GM23338 (cell line): ENCODE measurements around the gene TENT4B. TPM values are rescaled to one million over a fixed set of nuclear protein-coding genes. Genes with fewer than 3 reads are reported as not detected.

Experiments used
- ATAC-seq: fragments of 200-7000 bp; cut with Tn5 transposase; 3 replicates; pipeline ENCODE4 v1.9.1; 2020
- DNase-seq: peaks from one replicate; pipeline ENCODE4 v3.0.0-alpha.2; 2015; ENCODE audit warnings: low spot score
- H2AFZ ChIP-seq: fragments of 200-600 bp; sonication (generic); 2 replicates; pipeline ENCODE4 v1.8.0; 2016; ENCODE audit warnings: antibody characterized with exemption, mild to moderate bottlenecking, moderate library complexity
- H3F3A ChIP-seq: fragments of 200-600 bp; sonication (generic); replicated peaks from 2 replicates; pipeline ENCODE4 v1.8.0; 2017; ENCODE audit warnings: antibody characterized with exemption, mixed run types, low read depth
- H3K27ac ChIP-seq: fragments of 200-600 bp; sonication (generic); 2 replicates; pipeline ENCODE4 v1.6.1; 2016; ENCODE audit warnings: low read depth
- H3K27me3 ChIP-seq: fragments of 200-600 bp; sonication (generic); 2 replicates; pipeline ENCODE4 v1.8.0; 2016; ENCODE audit warnings: mild to moderate bottlenecking, mixed run types, moderate library complexity; ENCODE audit not compliant: insufficient read depth
- H3K36me3 ChIP-seq: fragments of 200-600 bp; sonication (generic); 2 replicates; pipeline ENCODE4 v1.8.0; 2016; ENCODE audit warnings: mild to moderate bottlenecking; ENCODE audit not compliant: insufficient read depth
- H3K4me1 ChIP-seq: fragments of 200-600 bp; sonication (generic); 2 replicates; pipeline ENCODE4 v1.8.0; 2016; ENCODE audit warnings: mild to moderate bottlenecking, moderate library complexity; ENCODE audit not compliant: insufficient read depth
- H3K4me2 ChIP-seq: fragments of 200-600 bp; sonication (generic); 2 replicates; pipeline ENCODE4 v1.7.1; 2017; ENCODE audit warnings: mixed run types
- H3K4me3 ChIP-seq: fragments of 200-600 bp; sonication (generic); 2 replicates; pipeline ENCODE4 v1.6.1; 2016; ENCODE audit warnings: mixed run types
- H3K79me2 ChIP-seq: fragments of 200-600 bp; sonication (generic); replicated peaks from 2 replicates; pipeline ENCODE4 v1.8.0; 2017; ENCODE audit warnings: mild to moderate bottlenecking; ENCODE audit not compliant: insufficient read depth
- H3K9me2 ChIP-seq: fragments of 200-600 bp; sonication (generic); 2 replicates; pipeline ENCODE4 v1.8.0; 2017; ENCODE audit not compliant: insufficient read depth
- H4K20me1 ChIP-seq: fragments of 200-600 bp; sonication (generic); replicated peaks from 2 replicates; pipeline ENCODE4 v1.8.0; 2017; ENCODE audit warnings: mild to moderate bottlenecking; ENCODE audit not compliant: insufficient read depth
- H3K27ac Mint-ChIP-seq: 2 replicates; pipeline ENCODE4 v1.8.0; 2020; ENCODE audit warnings: inconsistent platforms, mild to moderate bottlenecking, moderate library complexity, mixed read lengths
- H3K27me3 Mint-ChIP-seq: 3 replicates; pipeline ENCODE4 v1.8.0; 2022; ENCODE audit warnings: low read depth, mild to moderate bottlenecking, moderate library complexity, mixed read lengths, inconsistent platforms; ENCODE audit not compliant: insufficient read depth, poor library complexity
- H3K36me3 Mint-ChIP-seq: 3 replicates; pipeline ENCODE4 v1.8.0; 2021; ENCODE audit warnings: low read depth, mild to moderate bottlenecking, inconsistent platforms, moderate library complexity, mixed read lengths
- H3K4me1 Mint-ChIP-seq: 3 replicates; pipeline ENCODE4 v1.8.0; 2020; ENCODE audit warnings: mild to moderate bottlenecking, inconsistent platforms, mixed read lengths
- H3K4me3 Mint-ChIP-seq: 3 replicates; pipeline ENCODE4 v1.8.0; 2021; ENCODE audit warnings: moderate library complexity, mild to moderate bottlenecking, inconsistent platforms, mixed read lengths
- H3K9me3 Mint-ChIP-seq: 3 replicates; pipeline ENCODE4 v1.8.0; 2020; ENCODE audit warnings: moderate library complexity, mild to moderate bottlenecking, inconsistent platforms, mixed read lengths
- CREB1 ChIP-seq: fragments of 250-450 bp; sonication (Bioruptor Pico); IDR thresholded peaks from 2 replicates; pipeline ENCODE4 v1.5.0; 2020; ENCODE audit warnings: low read depth, mild to moderate bottlenecking, moderate library complexity
- ETS1 ChIP-seq: IDR thresholded peaks from 2 replicates; pipeline ENCODE4 v1.6.1; 2016; ENCODE audit warnings: antibody characterized with exemption
- EZH2 ChIP-seq: fragments of 200-600 bp; sonication (generic); IDR thresholded peaks from one replicate; pipeline ENCODE4 v1.8.0; 2017; ENCODE audit warnings: antibody characterized with exemption, mild to moderate bottlenecking, low read depth; ENCODE audit not compliant: unreplicated experiment
- EZH2phosphoT487 ChIP-seq: fragments of 200-600 bp; sonication (generic); IDR thresholded peaks from one replicate; pipeline ENCODE4 v1.8.1; 2018; ENCODE audit warnings: antibody characterized with exemption; ENCODE audit not compliant: unreplicated experiment
- JUNB ChIP-seq: IDR thresholded peaks from one replicate; pipeline ENCODE4 v1.6.1; 2016; ENCODE audit warnings: antibody characterized with exemption; ENCODE audit not compliant: unreplicated experiment
- NANOG ChIP-seq: IDR thresholded peaks from 2 replicates; pipeline ENCODE4 v1.6.1; 2016; ENCODE audit warnings: antibody characterized with exemption, borderline replicate concordance
- POLR2AphosphoS5 ChIP-seq: IDR thresholded peaks from 2 replicates; pipeline ENCODE4 v1.6.1; 2016; ENCODE audit warnings: antibody characterized with exemption, low read depth
- STAT1 ChIP-seq: IDR thresholded peaks from one replicate; pipeline ENCODE4 v1.6.1; 2016; ENCODE audit warnings: antibody characterized with exemption; ENCODE audit not compliant: unreplicated experiment
- ZNF114 ChIP-seq: fragments of 250-450 bp; sonication (Bioruptor Pico); IDR thresholded peaks from 2 replicates; pipeline ENCODE4 v1.5.0; 2020; ENCODE audit warnings: mild to moderate bottlenecking, moderate library complexity
- ZNF331 ChIP-seq: fragments of 250-450 bp; sonication (Bioruptor Pico); IDR thresholded peaks from 2 replicates; pipeline ENCODE4 v1.5.0; 2020; ENCODE audit warnings: low read depth, mild to moderate bottlenecking, moderate library complexity
- ZNF462 ChIP-seq: fragments of 250-450 bp; sonication (Bioruptor Pico); IDR thresholded peaks from 2 replicates; pipeline ENCODE4 v1.5.0; 2020; ENCODE audit warnings: mild to moderate bottlenecking, moderate library complexity
- long read RNA-seq: library from polyadenylated mRNA; unstranded; transcript quantifications from one replicate; pipeline ENCODE4 v2.0.0, GENCODE V29; 2020; ENCODE audit not compliant: unreplicated experiment
- polyA plus RNA-seq: library from polyadenylated mRNA; unstranded; fragments of >200 nt; fragmentation: Nextera tagmentation; extraction: Ambion mirVana; gene quantifications from 2 replicates; pipeline ENCODE4 v1.2.1, GENCODE V29; 2016
- total RNA-seq: library from RNA; depleted of rRNA; stranded (reverse); fragments of >200 nt; shearing (Covaris generic); gene quantifications from 2 replicates; pipeline ENCODE4 v1.2.3, GENCODE V29; 2014; rRNA removed

Gene TENT4B
- 18.3 and 21.3 TPM in 2 replicates for total RNA-seq
- polyA plus RNA-seq: 16.7 and 17.6 TPM in 2 replicates
- long read RNA-seq, partial matches to known transcripts: 1 of 5 reads
- long read RNA-seq, other reads (novel, unspliced or antisense): 4 of 5 reads

DNA sequence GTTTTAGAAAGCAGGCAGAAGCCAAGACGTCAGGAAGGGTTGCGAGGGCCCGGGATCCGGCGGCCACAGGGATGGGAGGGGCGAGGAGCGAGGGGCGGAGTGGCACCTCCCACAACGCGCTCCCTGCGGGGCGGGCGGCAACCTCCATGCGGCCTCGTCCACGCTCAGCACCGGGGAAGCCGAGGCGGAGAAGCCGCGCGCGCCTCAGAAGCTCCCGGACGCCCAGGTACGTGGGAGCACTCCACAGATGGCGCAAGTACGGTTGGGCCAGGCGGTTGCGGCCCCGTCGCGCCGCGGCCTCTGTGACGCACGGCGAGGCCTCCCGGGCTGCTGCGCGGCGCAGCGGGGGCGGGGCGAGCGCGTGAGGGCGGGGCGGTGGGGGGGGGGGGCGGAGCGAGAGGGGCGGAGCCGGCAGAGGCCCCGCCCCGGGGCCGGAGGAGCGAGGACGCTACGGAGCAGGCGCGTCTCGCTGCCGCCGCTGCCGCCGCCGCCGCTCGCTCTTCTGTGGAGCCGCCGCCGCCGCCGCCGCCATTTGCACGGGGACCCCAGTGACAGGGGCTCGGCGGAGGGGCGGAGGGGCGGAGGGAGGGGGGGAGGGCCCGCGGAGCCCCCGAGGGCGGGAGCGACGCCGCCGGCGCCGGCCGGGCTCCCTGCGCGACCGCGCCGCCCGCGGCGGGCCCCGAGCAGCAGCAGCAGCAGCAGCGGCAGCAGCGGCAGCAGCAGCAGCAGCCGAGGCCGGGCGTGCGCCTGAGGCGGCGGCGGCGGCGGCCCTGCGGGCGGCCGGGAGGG is at the start of gene TENT4B:
TSS of gene TENT4B (plus strand) at position 500 of the 789 bp plus-strand sequence. CDS start 316 bp downstream, outside the sequence.
- Histone ChIP-seq H3K4me2 (peak within 1 kb of the TSS; percentile 94), H3K27ac (peak within 1 kb of the TSS; percentile 70), H3K4me1 (peaks cover 16% of the 10 kb centered on the region), H3K4me3 (peak within 1 kb of the TSS; percentile 90), H3K9me2 (no peaks in the 10 kb centered on the region), H3K79me2 (peaks cover 42% of the 10 kb centered on the region), H3K36me3 (no peaks in the 10 kb centered on the region), H3K27me3 (no peaks in the 10 kb centered on the region), H4K20me1 (peaks cover 31% of the 10 kb centered on the region), H2AFZ (peak within 1 kb of the TSS; percentile 93), H3F3A (no peaks in the 10 kb centered on the region)
- peak within 1 kb of the TSS; percentile 87 for H3K4me3 Mint-ChIP-seq
- H3K36me3 Mint-ChIP-seq: peaks cover 2% of the 10 kb centered on the region; the same call in 1 of the 3 replicates
- peaks cover 5% of the 10 kb centered on the region for H3K27me3 Mint-ChIP-seq
- H3K27ac Mint-ChIP-seq: peak within 1 kb of the TSS; percentile 83; the same call in 1 of the 2 replicates
- DNase-seq (peak; percentile 83), ATAC-seq (peak; percentile 76)
- H3K4me1 Mint-ChIP-seq: peaks cover 19% of the 10 kb centered on the region
- no peaks in the 10 kb centered on the region for H3K9me3 Mint-ChIP-seq
- TF ChIP-seq EZH2phosphoT487 (no peak), CREB1 (CRISPR knock-in tag) (peak; percentile 54), ETS1 (no peak), POLR2AphosphoS5 (peak; percentile 87), EZH2 (no peak)

- peaks cover 29% of the 10 kb centered on the region for H3K36me3 ChIP-seq
- DNase-seq (no peak), ATAC-seq (no peak)
- Mint-ChIP-seq H3K4me3 (no peak overlapping the region), H3K27me3 (peaks cover under 1% of the 10 kb centered on the region), H3K27ac (no peak overlapping the region), H3K9me3 (no peaks in the 10 kb centered on the region), H3K4me1 (no peaks in the 10 kb centered on the region), H3K36me3 (peaks cover 33% of the 10 kb centered on the region)
- no peak overlapping the region for H3K27ac ChIP-seq
- H3K4me2 ChIP-seq: no peak overlapping the region
- no peaks in the 10 kb centered on the region for H3K9me2 ChIP-seq
- H3K4me1 ChIP-seq: no peaks in the 10 kb centered on the region
- H4K20me1 ChIP-seq: no peaks in the 10 kb centered on the region
- no peak overlapping the region for H2AFZ ChIP-seq
- no peak overlapping the region for H3K4me3 ChIP-seq
- H3K79me2 ChIP-seq: no peaks in the 10 kb centered on the region
- no peaks in the 10 kb centered on the region for H3K27me3 ChIP-seq
- H3F3A ChIP-seq: no peaks in the 10 kb centered on the region
- no peak for TF ChIP-seq ZNF462 (CRISPR knock-in tag)
- no peak for TF ChIP-seq JUNB
- no peak for TF ChIP-seq STAT1
- no peak for TF ChIP-seq NANOG
- TF ChIP-seq EZH2phosphoT487: no peak
- TF ChIP-seq ZNF114: no peak
- no peak for TF ChIP-seq CREB1 (CRISPR knock-in tag)
- TF ChIP-seq ZNF331: no peak
- TF ChIP-seq EZH2: no peak
These were observed 49.3 kb upstream of the TENT4B start for GRCh38 chr16:50103764-50104163.
